Iris pigment epithelial cell (primary cell): ENCODE measurements around the gene CNOT6L.

Experiments
- DNase-seq: peaks from one replicate; pipeline ENCODE4 v3.0.0-alpha.2; 2011; ENCODE audit warnings: low read depth

The CNOT6L gene

DNA sequence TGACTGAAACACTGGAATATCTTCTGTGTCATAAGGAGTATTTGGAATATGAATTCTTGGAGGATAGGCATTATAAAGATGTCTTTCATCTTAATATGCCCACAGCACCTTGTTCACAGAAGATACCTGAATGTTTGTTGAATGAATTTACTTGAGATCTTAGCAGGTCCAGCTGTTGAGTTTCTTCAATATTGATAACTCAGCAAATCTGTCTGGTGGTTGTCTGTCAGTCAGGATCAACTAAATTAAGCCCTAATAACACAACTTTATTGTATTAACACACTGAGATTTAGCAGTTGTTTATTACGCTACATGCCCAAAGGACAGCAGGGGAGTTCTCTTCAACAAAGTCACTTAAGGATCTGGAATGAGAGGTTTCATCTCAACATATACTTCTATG, 106.5 kb downstream of the CNOT6L start:
- no peak for DNase-seq

DNA sequence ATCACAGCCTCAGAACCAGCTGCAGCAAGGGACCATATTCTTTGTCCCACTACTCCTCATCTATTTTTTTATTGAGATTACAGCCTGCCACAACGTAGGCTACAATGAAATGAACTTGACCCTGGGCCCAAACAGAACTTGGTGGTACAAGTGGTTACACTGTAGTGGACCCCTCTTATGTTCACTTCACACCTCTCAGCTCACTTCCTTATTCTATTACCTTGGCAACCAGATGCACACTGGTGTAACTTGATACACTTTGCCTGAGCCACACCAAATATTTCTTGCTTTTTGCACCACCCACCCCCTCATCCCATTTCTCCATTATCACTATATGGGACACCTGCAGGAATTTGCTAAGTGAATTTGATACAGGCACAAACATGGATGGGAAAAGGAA, 107.7 kb downstream of the CNOT6L start:
- DNase-seq: no peak

GRCh38 chr4:77710684-77711083, 108.5 kb downstream of the CNOT6L start:
- DNase-seq: no peak

- DNase-seq: no peak
Measured at GRCh38 chr4:77710059-77710458, 109.1 kb downstream of the CNOT6L start.

DNA sequence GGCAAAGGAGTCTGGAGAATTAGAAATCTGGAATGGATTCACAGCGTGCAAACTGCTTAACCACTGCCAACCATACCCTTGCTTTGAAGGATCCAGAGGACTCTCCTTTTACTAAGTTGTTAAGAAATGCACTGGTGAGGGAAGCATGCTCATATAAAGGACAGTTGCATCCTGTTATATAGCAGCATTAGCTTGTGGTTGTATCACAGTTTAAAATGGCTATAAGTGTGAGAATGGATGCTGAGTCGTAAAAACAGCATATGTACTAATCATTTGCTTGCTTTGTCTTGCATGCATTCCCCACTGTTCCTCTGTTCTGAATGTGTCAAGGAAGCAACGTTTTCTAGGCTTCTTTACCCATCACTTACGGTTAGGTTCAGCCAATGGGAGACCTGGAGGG, 112.5 kb downstream of the CNOT6L start:
- no peak for DNase-seq

- DNase-seq: no peak
Measured at GRCh38 chr4:77703666-77704065, 115.5 kb downstream of the CNOT6L start.

GRCh38 chr4:77701121-77701520, 118.0 kb downstream of the CNOT6L start:
- DNase-seq: no peak

GRCh38 chr4:77699731-77700210, 119.4 kb downstream of the CNOT6L start:
- DNase-seq: peak; percentile 92

GRCh38 chr4:77697860-77698590, 121.1 kb downstream of the CNOT6L start:
- peak; percentile 71 for DNase-seq

GRCh38 chr4:77695774-77696173, 123.4 kb downstream of the CNOT6L start:
- DNase-seq: peak; percentile 97

DNA sequence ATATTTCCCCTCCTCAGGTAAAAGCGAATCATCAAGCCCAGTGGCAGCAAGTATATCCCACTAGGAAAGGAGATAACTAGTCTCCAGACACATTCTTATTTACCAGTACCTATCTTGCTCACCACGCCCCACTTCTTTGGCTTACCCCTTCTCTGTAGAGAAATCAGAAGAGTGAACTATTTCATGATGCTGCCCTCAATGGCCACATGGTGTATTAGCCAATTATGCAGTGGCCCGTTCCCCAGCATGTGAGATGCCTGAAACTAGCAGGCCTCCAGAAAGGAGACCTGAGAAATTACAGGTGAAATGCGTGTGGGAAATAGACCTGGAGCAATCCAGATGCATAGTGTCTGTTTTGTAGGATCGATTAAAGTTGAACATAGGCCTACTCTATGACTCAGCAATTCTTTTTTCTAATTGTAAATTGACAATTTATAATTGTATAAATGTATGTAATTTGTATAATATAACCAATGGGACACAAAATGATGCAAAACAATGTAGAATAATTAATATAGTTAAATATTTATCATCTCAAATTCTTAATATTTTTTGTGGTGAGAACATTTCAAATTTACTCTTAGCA, 126.2 kb downstream of the CNOT6L start:
- no peak for DNase-seq

DNA sequence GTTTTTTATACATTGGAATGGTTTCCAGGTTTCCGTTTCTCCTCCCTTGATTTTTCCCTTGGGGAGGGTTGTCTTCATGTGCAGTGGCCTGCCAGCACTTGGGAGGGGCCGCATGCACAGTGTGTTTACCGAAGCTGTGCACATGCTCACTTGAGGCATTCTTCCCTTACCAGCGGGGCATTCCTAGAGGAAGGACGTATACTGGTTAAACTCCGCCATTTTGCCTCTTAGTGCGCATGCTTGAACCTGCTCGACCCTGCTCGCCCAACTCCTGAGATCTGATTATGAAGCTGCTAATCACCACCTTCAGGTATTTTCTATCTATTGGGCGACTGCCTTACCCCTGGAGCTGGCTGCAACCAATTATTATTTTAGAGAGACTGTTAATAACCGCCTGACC, 137.4 kb downstream of the CNOT6L start:
- no peak for DNase-seq

GRCh38 chr4:77676842-77677241, 142.3 kb downstream of the CNOT6L start:
- DNase-seq: no peak

GRCh38 chr4:77671051-77671450, 148.1 kb downstream of the CNOT6L start:
- no peak for DNase-seq

DNA sequence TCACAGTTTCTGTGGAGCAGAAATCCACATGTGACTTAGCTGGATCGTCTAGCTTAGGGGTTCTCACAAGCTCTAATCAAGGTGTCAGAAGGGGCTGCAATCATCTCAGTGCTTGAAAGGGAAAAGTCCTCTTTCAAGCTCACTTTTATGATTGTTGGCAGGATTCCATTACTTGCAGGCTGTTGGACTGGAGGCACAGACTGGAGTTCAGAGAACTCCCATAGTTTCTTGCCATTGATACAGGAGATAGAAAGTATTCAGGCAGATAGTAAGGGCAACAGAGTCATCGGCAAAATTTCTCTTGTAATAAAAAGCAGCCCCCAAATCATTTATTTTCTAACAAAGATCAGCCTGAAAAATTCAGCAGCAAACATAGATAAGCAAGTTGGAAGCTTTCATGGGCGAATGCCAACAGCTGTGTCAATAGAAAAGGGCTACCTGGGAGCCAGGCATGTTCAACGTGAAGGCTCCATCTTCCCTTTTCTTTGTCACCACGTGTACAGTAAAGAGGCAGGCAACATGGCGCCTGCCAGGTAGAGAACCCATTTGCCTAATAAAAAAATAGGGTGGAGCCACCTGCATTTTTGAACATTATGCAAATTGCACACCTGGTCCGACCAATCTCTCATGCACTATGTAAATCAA, 149.1 kb downstream of the CNOT6L start:
- no peak for DNase-seq

DNA sequence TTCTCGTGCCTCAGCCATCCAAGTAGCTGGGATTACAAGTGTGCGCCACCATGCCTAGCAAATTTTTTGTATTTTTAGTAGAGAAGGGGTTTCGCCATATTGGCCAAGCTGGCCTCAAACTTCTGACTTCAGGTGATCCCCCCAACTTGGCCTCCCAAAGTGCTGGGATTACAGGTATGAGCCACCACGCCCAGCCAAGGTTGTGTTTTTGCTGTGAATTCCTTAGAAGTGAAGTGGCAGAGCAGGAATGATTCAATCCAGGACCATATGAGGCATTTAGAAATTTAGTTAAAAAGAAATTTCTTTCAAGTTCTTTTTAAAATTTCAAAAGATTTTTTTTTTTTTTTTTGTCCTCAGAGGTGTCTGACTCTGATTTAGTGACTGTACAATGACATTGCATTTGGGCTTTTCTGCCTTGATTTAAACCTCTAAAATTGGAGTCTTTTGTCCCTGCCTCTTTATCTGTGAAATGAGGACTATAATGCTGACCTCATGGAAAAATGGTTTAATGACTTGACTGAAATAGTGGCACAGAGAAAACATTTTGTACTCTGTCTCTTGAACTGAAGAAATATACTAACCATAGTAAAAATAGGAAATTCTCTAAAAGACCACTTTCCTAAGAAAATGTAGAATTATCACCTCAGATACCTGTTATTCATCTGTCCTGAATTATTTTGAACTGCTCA, 153.6 kb downstream of the CNOT6L start:
- no peak for DNase-seq
